B cell (primary cell): ENCODE data around the gene CDH12. TPM values are rescaled to one million over a fixed set of nuclear protein-coding genes. Genes with fewer than 3 reads are reported as not detected.

Experiments
- ATAC-seq: fragments of 200-7000 bp; cut with Tn5 transposase; one replicate; pipeline ENCODE4 v1.10.0; 2021; ENCODE audit warnings: low read depth, mild to moderate bottlenecking, moderate number of reproducible peaks, moderate library complexity
- CTCF ChIA-PET: fragments of 350-600 bp; sonication (Branson Sonifier 250); formaldehyde crosslinking; loops from one replicate; lab custom pipeline; 2021; ENCODE audit warnings: antibody characterized with exemption, inconsistent platforms; lab: Charles Lee
- POLR2A ChIA-PET: fragments of 350-600 bp; sonication (Branson Sonifier 250); formaldehyde crosslinking; loops from one replicate; lab custom pipeline; 2021; ENCODE audit warnings: antibody characterized with exemption; lab: Charles Lee
- DNase-seq: peaks from one replicate; pipeline ENCODE4 v3.0.0; 2013
- H2AFZ ChIP-seq: 2 replicates; pipeline ENCODE4 v1.6.1; 2012; ENCODE audit warnings: mild to moderate bottlenecking, low read depth, low read length; ENCODE audit not compliant: insufficient read depth, poor library complexity, severe bottlenecking
- H3K27ac ChIP-seq, 2 donors: 1 replicate in 1 of 2; 2 replicates in 1 of 2; pipeline ENCODE4 v1.5.1; 2012 to 2013; ENCODE audit warnings: low read length in 2 of 2, mild to moderate bottlenecking in 2 of 2, moderate library complexity in 1 of 2
- H3K27me3 ChIP-seq, 4 experiments: fragments of 200-600 bp in 1 of 4; sonication (generic) in 1 of 4; replicated peaks in 1 of 4; 1 replicate in 2 of 4; 2 replicates in 2 of 4; pipeline versions ENCODE4 v1.6.1 to v1.7.0; 2013 to 2016; ENCODE audit warnings: low read length in 3 of 4, mild to moderate bottlenecking in 2 of 4, mixed read lengths in 1 of 4, moderate library complexity in 1 of 4; ENCODE audit not compliant: insufficient read depth in 4 of 4, control insufficient read depth in 3 of 4; ENCODE audit errors: control extremely low read depth in 1 of 4
- H3K36me3 ChIP-seq, 2 experiments: replicated peaks in 1 of 2; 1 replicate in 1 of 2; 2 replicates in 1 of 2; pipeline versions ENCODE4 v1.6.1 to v1.7.1; 2013; ENCODE audit warnings: low read length in 1 of 2; ENCODE audit not compliant: insufficient read depth in 2 of 2, control insufficient read depth in 1 of 2; ENCODE audit errors: control extremely low read depth in 1 of 2, extremely low read depth in 1 of 2
- H3K4me1 ChIP-seq, 2 donors: fragments of 200-600 bp in 1 of 2; sonication (generic) in 1 of 2; 1 replicate in 1 of 2; 2 replicates in 1 of 2; pipeline versions ENCODE4 v1.5.1 to v1.6.1; 2013 to 2017; ENCODE audit warnings: low read length in 2 of 2; ENCODE audit not compliant: control insufficient read depth in 2 of 2, insufficient read depth in 2 of 2
- H3K4me2 ChIP-seq: replicated peaks from 2 replicates; pipeline ENCODE3; 2012; ENCODE audit warnings: mild to moderate bottlenecking, low read depth, low read length; ENCODE audit not compliant: poor library complexity, severe bottlenecking
- H3K4me3 ChIP-seq, 5 experiments: fragments of 200-600 bp in 1 of 5; sonication (generic) in 1 of 5; 1 replicate in 3 of 5; 2 replicates in 2 of 5; pipeline versions ENCODE4 v1.5.1 to v1.7.0; 2011 to 2016; ENCODE audit warnings: low read length in 4 of 5, mild to moderate bottlenecking in 4 of 5, low read depth in 2 of 5, control low read depth in 1 of 5, moderate library complexity in 1 of 5; ENCODE audit not compliant: insufficient read depth in 1 of 5; ENCODE audit errors: control extremely low read depth in 1 of 5, extremely low read depth in 1 of 5
- H3K79me2 ChIP-seq: fragments of 200-600 bp; sonication (generic); one replicate; pipeline ENCODE4 v1.6.0; 2016; ENCODE audit warnings: low read length; ENCODE audit not compliant: control insufficient read depth, insufficient read depth
- H3K9ac ChIP-seq: fragments of 200-600 bp; sonication (generic); 2 replicates; pipeline ENCODE4 v1.6.1; 2017; ENCODE audit warnings: mild to moderate bottlenecking, low read length, moderate library complexity
- H3K9me3 ChIP-seq, 3 donors: one replicate each; pipeline versions ENCODE4 v1.6.1 to v1.7.1; 2013; ENCODE audit warnings: low read length in 2 of 3; ENCODE audit not compliant: control insufficient read depth in 2 of 3, insufficient read depth in 1 of 3; ENCODE audit errors: control extremely low read depth in 1 of 3
- H4K20me1 ChIP-seq: 2 replicates; pipeline ENCODE4 v1.6.0; 2012; ENCODE audit warnings: mild to moderate bottlenecking, low read length; ENCODE audit not compliant: insufficient read depth, control insufficient read depth, poor library complexity, severe bottlenecking
- H3K27ac Mint-ChIP-seq: one replicate; pipeline ENCODE4 v1.8.0; 2021; ENCODE audit warnings: mixed read lengths
- H3K27me3 Mint-ChIP-seq: one replicate; pipeline ENCODE4 v1.8.0; 2021; ENCODE audit warnings: mixed read lengths
- H3K4me1 Mint-ChIP-seq: one replicate; pipeline ENCODE4 v1.8.0; 2021; ENCODE audit warnings: mixed read lengths
- H3K4me3 Mint-ChIP-seq: one replicate; pipeline ENCODE4 v1.8.0; 2021; ENCODE audit warnings: mixed read lengths
- H3K9me3 Mint-ChIP-seq: one replicate; pipeline ENCODE4 v1.8.0; 2022; ENCODE audit warnings: mixed read lengths; ENCODE audit not compliant: insufficient read depth
- CTCF ChIP-seq: fragments of 200-600 bp; IDR thresholded peaks from one replicate; pipeline ENCODE4 v1.8.0; 2022; ENCODE audit warnings: antibody characterized with exemption, mild to moderate bottlenecking
- EZH2 ChIP-seq: IDR thresholded peaks from 2 replicates; pipeline ENCODE4 v1.6.1; 2012; ENCODE audit warnings: borderline replicate concordance, low read depth, mild to moderate bottlenecking, moderate library complexity, low read length; ENCODE audit not compliant: insufficient read depth, poor library complexity, severe bottlenecking
- WGBS: methylation state at CpG from one replicate; pipeline ENCODE4 v1.1.5; 2013; ENCODE audit warnings: missing lambda C conversion rate; ENCODE audit not compliant: insufficient coverage; 5-methylcytosine and 5-hydroxymethylcytosine counted together
- intact Hi-C: fragments of 100-400 bp; cut with micrococcal nuclease; formaldehyde crosslinking; loops from one replicate; pipeline ENCODE4 v1.10.0; 2022
- polyA plus RNA-seq: library from polyadenylated mRNA; depleted of rRNA; stranded (reverse); fragments of >200 nt; gene quantifications from 2 replicates; pipeline ENCODE4 v1.2.3, GENCODE V29; 2012
- total RNA-seq, 2 donors: library from RNA; stranded (reverse); fragments of 120-200 nt in 1 of 2; gene quantifications; 1 replicate in 1 of 2; 2 replicates in 1 of 2; pipeline versions ENCODE4 v1.2.3 to v1.2.4, GENCODE V29; 2013 to 2022

CDH12 gene
- total and polyA plus RNA-seq, 2 donors (not counting 1 experiment from before 2014, with no cell fraction given), result not detected

DNA sequence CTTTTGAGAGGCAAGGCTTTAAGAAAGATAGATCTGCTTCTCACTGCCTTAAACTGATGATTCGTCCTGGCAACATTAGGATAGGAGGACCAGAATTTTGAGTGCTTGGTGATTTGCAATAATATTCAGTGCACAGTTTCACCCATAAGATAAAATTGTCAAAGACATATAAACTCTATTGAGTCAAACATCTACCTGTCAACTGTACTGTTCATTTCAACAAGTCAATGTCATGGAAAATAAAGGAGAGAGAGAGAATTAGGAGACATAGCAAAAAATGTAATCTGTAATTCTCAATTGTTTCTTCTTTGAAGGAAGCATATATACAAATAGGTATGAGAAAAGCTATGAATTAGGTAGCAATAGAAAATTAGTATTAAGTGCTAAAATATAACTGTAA lies 237.2 kb downstream of the CDH12 start:
- no peaks in the 10 kb centered on the region for H3K36me3 ChIP-seq

GRCh38 chr5:22614486-22615094 lies 238.6 kb downstream of the CDH12 start:
- WGBS, result 100% methylated on average over 1 of the region's 5 CpGs
- DNase-seq, result no peak
- Histone ChIP-seq H3K9me3 (no peaks in the 10 kb centered on the region), H3K9ac (no peak overlapping the region), H3K4me2 (no peak overlapping the region), H3K36me3 (no peaks in the 10 kb centered on the region), H3K4me3 (no peak overlapping the region), H4K20me1 (no peaks in the 10 kb centered on the region), H3K27me3 (no peaks in the 10 kb centered on the region), H3K4me1 (no peaks in the 10 kb centered on the region), H3K79me2 (no peaks in the 10 kb centered on the region), H3K27ac (no peak overlapping the region), H2AFZ (no peak overlapping the region)
- H3K9me3 Mint-ChIP-seq, result no peaks in the 10 kb centered on the region
- POLR2A ChIA-PET, result no interaction called here
- CTCF ChIA-PET, result no interaction called here
- intact Hi-C loops, result no loop called here
- no peak for ATAC-seq
- no peaks in the 10 kb centered on the region for H3K4me1 Mint-ChIP-seq
- TF ChIP-seq EZH2 (no peak), CTCF (no peak)
- H3K4me3 Mint-ChIP-seq, result no peak overlapping the region
- H3K27me3 Mint-ChIP-seq, result no peaks in the 10 kb centered on the region
- no peak overlapping the region for H3K27ac Mint-ChIP-seq

More for the DNA sequence above, 237.2 kb downstream of the CDH12 start:
- no peak for TF ChIP-seq CTCF
- no peak for TF ChIP-seq EZH2
- ChIA-PET CTCF (no interaction called here), POLR2A (no interaction called here)
- Mint-ChIP-seq H3K27ac (no peak overlapping the region), H3K4me1 (no peaks in the 10 kb centered on the region), H3K27me3 (no peaks in the 10 kb centered on the region), H3K4me3 (no peak overlapping the region), H3K9me3 (peaks cover 1% of the 10 kb centered on the region)
- H3K79me2 ChIP-seq, result no peaks in the 10 kb centered on the region
- no peak overlapping the region for H2AFZ ChIP-seq
- H3K27ac ChIP-seq, result no peak overlapping the region
- H3K27me3 ChIP-seq, result no peaks in the 10 kb centered on the region
- H3K9ac ChIP-seq, result no peak overlapping the region
- no peak overlapping the region for H3K4me3 ChIP-seq
- no peaks in the 10 kb centered on the region for H3K9me3 ChIP-seq
- no peak overlapping the region for H3K4me2 ChIP-seq
- DNase-seq, result no peak
- intact Hi-C loops, result no loop called here
- ATAC-seq, result no peak
- no peaks in the 10 kb centered on the region for H3K4me1 ChIP-seq
- H4K20me1 ChIP-seq, result no peaks in the 10 kb centered on the region
- WGBS, result no CpG with 5 or more reads among the region's 1 CpG
